SK-N-SH treated with all-trans-retinoic acid at 6 μM for 48 hours (cell line): ENCODE data around the gene SGPL1.

ENCODE experiments used
- ATAC-seq: fragments of 200-7000 bp; cut with Tn5 transposase; 3 replicates; pipeline ENCODE4 v1.9.1; 2020; ENCODE audit warnings: mild to moderate bottlenecking, moderate library complexity
- ARNTL ChIP-seq: fragments of 450-650 bp; formaldehyde crosslinking; IDR thresholded peaks from 2 replicates; pipeline ENCODE4 v1.5.0; 2020; ENCODE audit warnings: low read depth, mild to moderate bottlenecking, moderate library complexity, borderline replicate concordance
- BACH2 ChIP-seq: fragments of 250-450 bp; sonication (Bioruptor Pico); IDR thresholded peaks from 2 replicates; pipeline ENCODE4 v1.9.0; 2021; ENCODE audit warnings: mild to moderate bottlenecking, borderline replicate concordance
- CREB5 ChIP-seq: fragments of 250-450 bp; sonication (Bioruptor Pico); IDR thresholded peaks from 2 replicates; pipeline ENCODE4 v1.5.1; 2020; ENCODE audit warnings: low read depth, mild to moderate bottlenecking, moderate library complexity
- CSDC2 ChIP-seq: fragments of 250-450 bp; sonication (Bioruptor Pico); IDR thresholded peaks from 2 replicates; pipeline ENCODE4 v1.5.0; 2020; ENCODE audit warnings: mild to moderate bottlenecking, moderate library complexity
- CSRNP3 ChIP-seq: fragments of 250-450 bp; sonication (Bioruptor Pico); IDR thresholded peaks from 2 replicates; pipeline ENCODE4 v1.5.1; 2021; ENCODE audit warnings: mild to moderate bottlenecking, moderate library complexity
- ESRRG ChIP-seq: fragments of 250-450 bp; sonication (Bioruptor Pico); IDR thresholded peaks from 2 replicates; pipeline ENCODE4 v1.6.1; 2021; ENCODE audit warnings: mild to moderate bottlenecking
- GLIS3 ChIP-seq: fragments of 250-450 bp; sonication (Bioruptor Pico); IDR thresholded peaks from 2 replicates; pipeline ENCODE4 v1.5.0; 2020; ENCODE audit warnings: mild to moderate bottlenecking, moderate library complexity
- ISL1 ChIP-seq: fragments of 250-450 bp; sonication (Bioruptor Pico); IDR thresholded peaks from 2 replicates; pipeline ENCODE4 v2.1.2; 2022; ENCODE audit warnings: mild to moderate bottlenecking, moderate library complexity
- OSR1 ChIP-seq: fragments of 250-450 bp; sonication (Bioruptor Pico); IDR thresholded peaks from 2 replicates; pipeline ENCODE4 v1.8.0; 2022; ENCODE audit warnings: moderate library complexity, mild to moderate bottlenecking, inconsistent platforms
- PATZ1 ChIP-seq: fragments of 250-450 bp; sonication (Bioruptor Pico); IDR thresholded peaks from 2 replicates; pipeline ENCODE4 v1.8.0; 2020; ENCODE audit warnings: mild to moderate bottlenecking, moderate library complexity, borderline replicate concordance
- POU6F1 ChIP-seq: fragments of 250-450 bp; sonication (Bioruptor Pico); IDR thresholded peaks from 2 replicates; pipeline ENCODE4 v1.8.0; 2021; ENCODE audit warnings: low read depth, mild to moderate bottlenecking, moderate library complexity, borderline replicate concordance
- PPARA ChIP-seq: fragments of 250-450 bp; sonication (Bioruptor Pico); IDR thresholded peaks from 2 replicates; pipeline ENCODE4 v1.5.0; 2020; ENCODE audit warnings: mild to moderate bottlenecking, borderline replicate concordance
- RARB ChIP-seq: fragments of 250-450 bp; sonication (Bioruptor Pico); IDR thresholded peaks from 2 replicates; pipeline ENCODE4 v1.8.0; 2021; ENCODE audit warnings: mild to moderate bottlenecking, moderate library complexity
- SNAI2 ChIP-seq: fragments of 250-450 bp; sonication (Bioruptor Pico); IDR thresholded peaks from 2 replicates; pipeline ENCODE4 v1.5.0; 2020; ENCODE audit warnings: mild to moderate bottlenecking, moderate library complexity
- TCF4 ChIP-seq: fragments of 250-450 bp; sonication (Bioruptor Pico); IDR thresholded peaks from 2 replicates; pipeline ENCODE4 v1.8.0; 2021; ENCODE audit warnings: mild to moderate bottlenecking, moderate library complexity, borderline replicate concordance
- TOX ChIP-seq: fragments of 250-450 bp; sonication (Bioruptor Pico); IDR thresholded peaks from 2 replicates; pipeline ENCODE4 v1.8.0; 2021; ENCODE audit warnings: mild to moderate bottlenecking, moderate library complexity, borderline replicate concordance
- TSHZ2 ChIP-seq: fragments of 250-450 bp; sonication (Bioruptor Pico); IDR thresholded peaks from 2 replicates; pipeline ENCODE4 v1.5.0; 2020; ENCODE audit warnings: mild to moderate bottlenecking, moderate library complexity
- ZC3H10 ChIP-seq: fragments of 250-450 bp; sonication (Bioruptor Pico); IDR thresholded peaks from 2 replicates; pipeline ENCODE4 v1.5.1; 2021; ENCODE audit warnings: mild to moderate bottlenecking, moderate library complexity
- ZFP3 ChIP-seq: fragments of 250-450 bp; sonication (Bioruptor Pico); IDR thresholded peaks from 2 replicates; pipeline ENCODE4 v1.5.0; 2020; ENCODE audit warnings: mild to moderate bottlenecking, moderate library complexity
- ZFP30 ChIP-seq: fragments of 450-650 bp; formaldehyde crosslinking; IDR thresholded peaks from 2 replicates; pipeline ENCODE4 v1.5.0; 2022; ENCODE audit warnings: mild to moderate bottlenecking, moderate library complexity
- ZNF565 ChIP-seq: fragments of 450-650 bp; formaldehyde crosslinking; conservative IDR thresholded peaks from 2 replicates; pipeline ENCODE4 v1.5.0; 2020; ENCODE audit warnings: low read depth, mild to moderate bottlenecking, moderate library complexity
- ZNF70 ChIP-seq: fragments of 450-650 bp; formaldehyde crosslinking; IDR thresholded peaks from 2 replicates; pipeline ENCODE4 v1.5.0; 2020; ENCODE audit warnings: mild to moderate bottlenecking, moderate library complexity

The SGPL1 gene

GRCh38 chr10:70776455-70777005 is 39.2 kb upstream of the SGPL1 start:
- TF ChIP-seq ZFP30 (CRISPR knock-in tag) (no peak), CREB5 (CRISPR knock-in tag) (no peak), TOX (CRISPR knock-in tag) (no peak), ZNF70 (no peak), GLIS3 (CRISPR knock-in tag) (no peak), RARB (CRISPR knock-in tag) (no peak), ZFP3 (CRISPR knock-in tag) (no peak), TSHZ2 (no peak), PATZ1 (no peak), POU6F1 (CRISPR knock-in tag) (no peak), ISL1 (CRISPR knock-in tag) (no peak), TCF4 (CRISPR knock-in tag) (no peak), CSDC2 (no peak), CSRNP3 (CRISPR knock-in tag) (no peak), SNAI2 (no peak), ZNF565 (no peak), OSR1 (CRISPR knock-in tag) (no peak), ESRRG (no peak), PPARA (CRISPR knock-in tag) (no peak)
- no peak for ATAC-seq

GRCh38 chr10:70777063-70777875 is 38.5 kb upstream of the SGPL1 start:
- ATAC-seq: no peak
- TF ChIP-seq TCF4 (CRISPR knock-in tag): no peak
- TF ChIP-seq TOX (CRISPR knock-in tag): no peak
- no peak for TF ChIP-seq ZC3H10 (CRISPR knock-in tag)
- TF ChIP-seq ZFP3 (CRISPR knock-in tag): no peak
- TF ChIP-seq CSDC2: no peak
- TF ChIP-seq ESRRG: no peak
- no peak for TF ChIP-seq ZNF70
- TF ChIP-seq ISL1 (CRISPR knock-in tag): no peak
- TF ChIP-seq CREB5 (CRISPR knock-in tag): no peak
- TF ChIP-seq RARB (CRISPR knock-in tag): no peak
- no peak for TF ChIP-seq ARNTL (CRISPR knock-in tag)
- TF ChIP-seq GLIS3 (CRISPR knock-in tag): no peak
- TF ChIP-seq OSR1 (CRISPR knock-in tag): no peak
- TF ChIP-seq TSHZ2: no peak
- no peak for TF ChIP-seq ZNF565
- no peak for TF ChIP-seq ZFP30 (CRISPR knock-in tag)
- no peak for TF ChIP-seq BACH2 (CRISPR knock-in tag)
- TF ChIP-seq CSRNP3 (CRISPR knock-in tag): no peak
